Upper lobe of left lung (tissue), 4 donors: ENCODE data around the gene NCK2.

Experiments
- POLR2A ChIP-seq, 4 donors: fragments of 450-650 bp; IDR thresholded peaks; one replicate each; pipeline ENCODE4 v1.5.1; 2016 to 2017; ENCODE audit warnings: antibody characterized with exemption in 4 of 4, mild to moderate bottlenecking in 2 of 4
- POLR2AphosphoS5 ChIP-seq, 2 donors: sonication (generic); formaldehyde crosslinking; IDR thresholded peaks; one replicate each; pipeline ENCODE4 v1.5.1; 2017; ENCODE audit warnings: antibody characterized with exemption in 2 of 2
- TF ChIP-seq, protein P1 (sequence below), 6 experiments: fragments of 450-650 bp in 4 of 6; fragments of 200-600 bp in 2 of 6; sonication (generic) in 2 of 6; IDR thresholded peaks; one replicate each; pipeline ENCODE4 v1.5.1; 2016 to 2019; ENCODE audit warnings: antibody characterized with exemption in 6 of 6

DNA sequence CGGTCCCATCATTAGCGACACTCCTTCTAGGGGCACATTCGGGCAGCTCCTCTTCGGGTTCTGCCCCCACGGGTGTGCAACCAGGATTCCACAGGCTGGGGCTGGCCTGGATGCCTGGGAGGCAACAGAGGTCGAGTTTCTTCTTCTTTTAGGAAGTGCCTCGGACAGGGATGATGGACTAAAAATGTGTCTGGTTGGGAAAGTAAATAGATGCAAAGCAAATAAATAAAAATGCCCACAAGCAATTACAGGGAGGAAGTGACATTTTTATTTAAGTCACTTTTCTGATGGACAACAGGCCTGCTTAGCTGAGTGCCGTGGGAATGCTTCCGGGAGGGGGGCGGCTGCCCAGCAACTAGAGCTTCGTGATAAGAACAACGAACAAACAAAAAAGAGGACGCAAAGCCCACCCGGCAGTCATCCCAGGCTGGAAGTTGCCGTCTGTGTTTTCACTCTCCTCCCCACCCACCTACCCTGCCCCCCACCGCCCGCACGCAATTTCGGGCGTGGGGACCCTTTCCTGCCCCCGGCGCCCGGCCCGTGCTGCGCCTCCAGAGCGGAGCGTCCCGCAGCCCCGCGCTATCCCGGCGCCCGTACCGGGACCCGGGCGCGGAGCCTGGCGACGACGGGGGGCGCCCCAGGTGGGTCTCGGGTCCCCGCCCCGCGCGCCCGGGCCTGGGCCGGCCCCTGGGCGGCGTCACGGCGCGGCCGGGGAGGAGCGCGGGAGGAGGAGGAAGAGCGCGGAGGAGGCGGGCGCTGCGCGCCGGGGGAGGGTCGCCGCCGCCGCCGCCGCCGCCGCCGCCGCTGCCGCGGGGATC, 412 bp upstream of the NCK2 start:
- TF ChIP-seq, protein P1, sequence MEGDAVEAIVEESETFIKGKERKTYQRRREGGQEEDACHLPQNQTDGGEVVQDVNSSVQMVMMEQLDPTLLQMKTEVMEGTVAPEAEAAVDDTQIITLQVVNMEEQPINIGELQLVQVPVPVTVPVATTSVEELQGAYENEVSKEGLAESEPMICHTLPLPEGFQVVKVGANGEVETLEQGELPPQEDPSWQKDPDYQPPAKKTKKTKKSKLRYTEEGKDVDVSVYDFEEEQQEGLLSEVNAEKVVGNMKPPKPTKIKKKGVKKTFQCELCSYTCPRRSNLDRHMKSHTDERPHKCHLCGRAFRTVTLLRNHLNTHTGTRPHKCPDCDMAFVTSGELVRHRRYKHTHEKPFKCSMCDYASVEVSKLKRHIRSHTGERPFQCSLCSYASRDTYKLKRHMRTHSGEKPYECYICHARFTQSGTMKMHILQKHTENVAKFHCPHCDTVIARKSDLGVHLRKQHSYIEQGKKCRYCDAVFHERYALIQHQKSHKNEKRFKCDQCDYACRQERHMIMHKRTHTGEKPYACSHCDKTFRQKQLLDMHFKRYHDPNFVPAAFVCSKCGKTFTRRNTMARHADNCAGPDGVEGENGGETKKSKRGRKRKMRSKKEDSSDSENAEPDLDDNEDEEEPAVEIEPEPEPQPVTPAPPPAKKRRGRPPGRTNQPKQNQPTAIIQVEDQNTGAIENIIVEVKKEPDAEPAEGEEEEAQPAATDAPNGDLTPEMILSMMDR (IDR thresholded peaks at IDR 0.05): no peak
- peak in 1 of 4 donors; percentile 41 for TF ChIP-seq POLR2A (IDR thresholded peaks at IDR 0.05)
- TF ChIP-seq POLR2AphosphoS5 (IDR thresholded peaks at IDR 0.05): no peak
